Keratinocyte (primary cell): ENCODE results near the gene GSTM4. TPM values are rescaled to one million over a fixed set of nuclear protein-coding genes. Genes with fewer than 3 reads are reported as not detected.

ENCODE experiments used
- DNase-seq: peaks from one replicate; pipeline ENCODE4 v3.0.0-alpha.2; 2011; ENCODE audit warnings: low read depth, missing footprints, low spot score
- FAIRE-seq: peaks from 2 replicates; lab custom pipeline; 2011; peaks lifted over from hg19 to GRCh38; lab: Jason Lieb, UNC
- H2AFZ ChIP-seq: 2 replicates; pipeline ENCODE4 v1.6.0; 2012; ENCODE audit warnings: low read length, control low read depth, inconsistent platforms; ENCODE audit not compliant: control insufficient read depth
- H3K27ac ChIP-seq: 2 replicates; pipeline ENCODE4 v1.5.1; 2011; ENCODE audit warnings: low read length; ENCODE audit not compliant: control insufficient read depth, insufficient read depth
- H3K27me3 ChIP-seq: 3 replicates; pipeline ENCODE4 v1.6.0; 2011; ENCODE audit warnings: low read length; ENCODE audit not compliant: control insufficient read depth, insufficient read depth; ENCODE audit errors: extremely low read depth
- H3K36me3 ChIP-seq, 2 experiments: 2 replicates in 1 of 2; 3 replicates in 1 of 2; pipeline ENCODE4 v1.5.1; 2011; ENCODE audit warnings: low read length in 2 of 2, mild to moderate bottlenecking in 1 of 2; ENCODE audit not compliant: control insufficient read depth in 2 of 2, insufficient read depth in 2 of 2; ENCODE audit errors: extremely low read depth in 1 of 2
- H3K4me1 ChIP-seq: 3 replicates; pipeline ENCODE4 v1.5.1; 2011; ENCODE audit warnings: low read length; ENCODE audit not compliant: control insufficient read depth, insufficient read depth; ENCODE audit errors: extremely low read depth
- H3K4me2 ChIP-seq: 3 replicates; pipeline ENCODE4 v1.6.0; 2011; ENCODE audit warnings: low read depth, low read length; ENCODE audit not compliant: control insufficient read depth, insufficient read depth; ENCODE audit errors: extremely low read depth
- H3K4me3 ChIP-seq, 3 experiments: fragments of 200-600 bp in 1 of 3; sonication (generic) in 1 of 3; 2 replicates in 2 of 3; 3 replicates in 1 of 3; pipeline ENCODE4 v1.5.1; 2011 to 2016; ENCODE audit warnings: low read length in 3 of 3, mild to moderate bottlenecking in 3 of 3, control low read depth in 2 of 3, inconsistent platforms in 1 of 3, low read depth in 1 of 3, mixed read lengths in 1 of 3, mixed run types in 1 of 3, moderate library complexity in 1 of 3; ENCODE audit not compliant: control insufficient read depth in 2 of 3, insufficient read depth in 2 of 3; ENCODE audit errors: extremely low read depth in 1 of 3
- H3K79me2 ChIP-seq: 2 replicates; pipeline ENCODE4 v1.6.0; 2012; ENCODE audit warnings: low read length; ENCODE audit not compliant: control insufficient read depth, insufficient read depth
- H3K9ac ChIP-seq: 3 replicates; pipeline ENCODE4 v1.6.0; 2011; ENCODE audit warnings: low read length; ENCODE audit not compliant: control insufficient read depth, insufficient read depth; ENCODE audit errors: extremely low read depth
- H3K9me1 ChIP-seq: 3 replicates; pipeline ENCODE4 v1.6.0; 2011; ENCODE audit warnings: low read length; ENCODE audit not compliant: control insufficient read depth, insufficient read depth; ENCODE audit errors: extremely low read depth
- H3K9me3 ChIP-seq: 2 replicates; pipeline ENCODE4 v1.5.1; 2012; ENCODE audit warnings: low read depth, low read length; ENCODE audit not compliant: control insufficient read depth
- H4K20me1 ChIP-seq: 3 replicates; pipeline ENCODE4 v1.6.0; 2011; ENCODE audit warnings: low read length; ENCODE audit not compliant: control insufficient read depth, insufficient read depth; ENCODE audit errors: extremely low read depth
- EZH2 ChIP-seq: IDR thresholded peaks from one replicate; pipeline ENCODE4 v1.6.1; 2012; ENCODE audit warnings: inconsistent platforms, mild to moderate bottlenecking, low read length, moderate library complexity
- dilution Hi-C: fragments of 300-500 bp; cut with MboI; formaldehyde crosslinking; loops from one replicate; pipeline ENCODE4 v1.7.0; 2020; ENCODE audit warnings: low sequenced_read_pairs; ENCODE audit not compliant: extremely low pct_ligation_motif_present
- polyA plus RNA-seq, 5 experiments: library from polyadenylated mRNA; depleted of rRNA in 3 of 5; stranded (reverse) in 3 of 5; stranded (forward) in 1 of 5; unstranded in 1 of 5; fragments of >200 nt; gene quantifications; 1 replicate in 1 of 5; 2 replicates in 3 of 5; 3 replicates in 1 of 5; pipeline versions ENCODE4 v1.2.1 to v1.2.3, GENCODE V29; 2011 to 2012; ENCODE audit warnings: missing spikeins in 2 of 5, low read depth in 1 of 5, low replicate concordance in 1 of 5
- TF ChIP-seq, protein P1 (sequence below), 3 experiments: IDR thresholded peaks in 1 of 3; conservative IDR thresholded peaks in 1 of 3; optimal IDR thresholded peaks in 1 of 3; 2 replicates in 2 of 3; 3 replicates in 1 of 3; pipeline versions ENCODE3 to v1.5.1; 2011; ENCODE audit warnings: low read length in 3 of 3, mild to moderate bottlenecking in 3 of 3, moderate library complexity in 2 of 3, control low read depth in 1 of 3, inconsistent platforms in 1 of 3; ENCODE audit not compliant: insufficient read depth in 2 of 3; ENCODE audit errors: extremely low read depth in 1 of 3

GSTM4 gene
- polyA plus RNA-seq, 1 donor (not counting 4 experiments of a cell fraction or from before 2014, with no cell fraction given) = 15.9 TPM

DNA sequence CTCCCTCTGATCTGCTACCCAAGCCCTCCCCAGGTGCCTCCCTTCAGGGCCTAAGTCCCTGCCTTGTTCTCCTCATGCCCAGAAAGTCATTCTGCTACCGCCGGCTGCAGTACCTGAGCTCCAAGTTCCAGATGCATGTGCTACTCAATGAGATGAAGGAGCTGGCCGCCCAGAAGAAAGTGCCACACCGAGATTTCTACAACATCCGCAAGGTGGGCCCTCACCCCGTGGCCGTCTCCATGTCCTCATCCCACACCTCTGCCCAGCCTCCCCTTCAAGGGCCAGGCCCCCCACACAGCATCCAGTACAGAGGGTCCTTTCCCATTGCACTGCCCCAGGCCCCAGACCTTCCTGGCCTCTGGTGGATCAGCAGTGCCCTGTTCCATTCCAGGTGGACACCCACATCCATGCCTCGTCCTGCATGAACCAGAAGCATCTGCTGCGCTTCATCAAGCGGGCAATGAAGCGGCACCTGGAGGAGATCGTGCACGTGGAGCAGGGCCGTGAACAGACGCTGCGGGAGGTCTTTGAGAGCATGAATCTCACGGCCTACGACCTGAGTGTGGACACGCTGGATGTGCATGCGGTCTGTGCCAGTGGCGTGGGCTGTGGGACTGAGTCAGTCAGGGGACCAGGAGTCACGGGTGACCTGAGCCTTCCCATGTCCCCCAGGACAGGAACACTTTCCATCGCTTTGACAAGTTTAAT lies 28.1 kb upstream of the GSTM4 start:
- Histone ChIP-seq H3K36me3 (peaks cover 11 to 25% of the 10 kb centered on the region in 2 experiments), H3K9me3 (no peaks in the 10 kb centered on the region), H3K27ac (no peak overlapping the region), H3K4me3 (no peak overlapping the region), H3K9me1 (no peaks in the 10 kb centered on the region), H3K9ac (no peak overlapping the region), H4K20me1 (no peaks in the 10 kb centered on the region), H2AFZ (no peak overlapping the region), H3K4me2 (no peak overlapping the region), H3K79me2 (peaks cover 21% of the 10 kb centered on the region), H3K27me3 (no peaks in the 10 kb centered on the region), H3K4me1 (peaks cover 3% of the 10 kb centered on the region)
- no peak for TF ChIP-seq EZH2
- TF ChIP-seq, protein P1, sequence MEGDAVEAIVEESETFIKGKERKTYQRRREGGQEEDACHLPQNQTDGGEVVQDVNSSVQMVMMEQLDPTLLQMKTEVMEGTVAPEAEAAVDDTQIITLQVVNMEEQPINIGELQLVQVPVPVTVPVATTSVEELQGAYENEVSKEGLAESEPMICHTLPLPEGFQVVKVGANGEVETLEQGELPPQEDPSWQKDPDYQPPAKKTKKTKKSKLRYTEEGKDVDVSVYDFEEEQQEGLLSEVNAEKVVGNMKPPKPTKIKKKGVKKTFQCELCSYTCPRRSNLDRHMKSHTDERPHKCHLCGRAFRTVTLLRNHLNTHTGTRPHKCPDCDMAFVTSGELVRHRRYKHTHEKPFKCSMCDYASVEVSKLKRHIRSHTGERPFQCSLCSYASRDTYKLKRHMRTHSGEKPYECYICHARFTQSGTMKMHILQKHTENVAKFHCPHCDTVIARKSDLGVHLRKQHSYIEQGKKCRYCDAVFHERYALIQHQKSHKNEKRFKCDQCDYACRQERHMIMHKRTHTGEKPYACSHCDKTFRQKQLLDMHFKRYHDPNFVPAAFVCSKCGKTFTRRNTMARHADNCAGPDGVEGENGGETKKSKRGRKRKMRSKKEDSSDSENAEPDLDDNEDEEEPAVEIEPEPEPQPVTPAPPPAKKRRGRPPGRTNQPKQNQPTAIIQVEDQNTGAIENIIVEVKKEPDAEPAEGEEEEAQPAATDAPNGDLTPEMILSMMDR (optimal IDR thresholded peaks at IDR 0.05 in 1 of 3, IDR thresholded peaks at IDR 0.05 in 1 of 3, conservative IDR thresholded peaks at IDR 0.05 in 1 of 3; ENCODE audit: extremely low read depth in 1 of 3, insufficient read depth in 2 of 3, low read length in 3 of 3) = no peak
- no peak for FAIRE-seq
- no peak for DNase-seq
- dilution Hi-C loops = no loop called here

DNA sequence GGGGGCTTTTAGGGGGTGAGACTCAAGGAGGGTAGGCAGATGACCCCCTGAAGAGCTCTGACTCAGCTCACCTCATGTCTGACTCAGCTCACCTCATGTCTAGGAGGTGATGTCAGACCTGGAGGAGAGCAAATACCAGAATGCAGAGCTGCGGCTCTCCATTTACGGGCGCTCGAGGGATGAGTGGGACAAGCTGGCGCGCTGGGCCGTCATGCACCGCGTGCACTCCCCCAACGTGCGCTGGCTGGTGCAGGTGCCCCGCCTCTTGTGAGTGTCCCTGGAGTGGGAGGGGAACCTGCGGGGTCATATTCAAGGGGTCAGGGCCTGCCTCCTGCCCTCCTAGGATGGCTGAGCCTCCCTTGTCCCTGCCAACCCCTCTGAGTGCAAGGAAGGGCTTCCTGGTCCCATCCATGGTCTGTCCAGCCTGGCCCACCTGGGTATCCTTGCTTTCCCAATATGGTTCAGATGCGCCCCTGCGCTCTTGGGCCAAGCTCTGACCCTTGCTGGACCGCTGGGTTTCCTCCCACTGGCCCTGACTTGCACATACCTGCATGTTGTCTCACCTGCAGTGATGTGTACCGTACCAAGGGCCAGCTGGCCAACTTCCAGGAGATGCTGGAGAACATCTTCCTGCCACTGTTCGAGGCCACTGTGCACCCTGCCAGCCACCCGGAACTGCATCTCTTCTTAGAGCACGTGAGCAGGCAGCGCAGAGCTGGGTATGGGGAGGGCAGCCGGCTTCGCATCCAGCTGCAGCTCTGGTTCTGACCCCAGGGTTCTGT lies 27.2 kb upstream of the GSTM4 start:
- H3K4me2 ChIP-seq = no peak overlapping the region
- peaks cover 11 to 25% of the 10 kb centered on the region in 2 experiments for H3K36me3 ChIP-seq
- no peak overlapping the region for H2AFZ ChIP-seq
- H3K9ac ChIP-seq = no peak overlapping the region
- no peaks in the 10 kb centered on the region for H3K9me3 ChIP-seq
- H3K4me1 ChIP-seq = peaks cover 3% of the 10 kb centered on the region
- H3K79me2 ChIP-seq = peaks cover 13% of the 10 kb centered on the region
- no peak overlapping the region for H3K4me3 ChIP-seq
- no peaks in the 10 kb centered on the region for H4K20me1 ChIP-seq
- H3K9me1 ChIP-seq = no peaks in the 10 kb centered on the region
- no peak for TF ChIP-seq EZH2
- TF ChIP-seq, protein P1 (optimal IDR thresholded peaks at IDR 0.05 in 1 of 3, IDR thresholded peaks at IDR 0.05 in 1 of 3, conservative IDR thresholded peaks at IDR 0.05 in 1 of 3; ENCODE audit: extremely low read depth in 1 of 3, insufficient read depth in 2 of 3, low read length in 3 of 3) = no peak
- dilution Hi-C loops = no loop called here
- H3K27me3 ChIP-seq = no peaks in the 10 kb centered on the region
- FAIRE-seq = no peak
- H3K27ac ChIP-seq = no peak overlapping the region
- DNase-seq = no peak
